GM12864 (cell line): ENCODE data around the gene TRPC5OS.

Experiments
- DNase-seq: peaks from one replicate; pipeline ENCODE4 v3.0.0-alpha.2; 2011; ENCODE audit warnings: low read depth
- H3K4me3 ChIP-seq: 2 replicates; pipeline ENCODE4 v1.5.1; 2011; ENCODE audit warnings: mild to moderate bottlenecking, low read depth, low read length, control low read depth
- TF ChIP-seq, protein P1 (sequence below): IDR thresholded peaks from 2 replicates; pipeline ENCODE4 v1.5.1; 2011; ENCODE audit warnings: low read depth, mild to moderate bottlenecking, moderate library complexity, low read length, control low read depth, inconsistent platforms; ENCODE audit errors: missing control alignments

The TRPC5OS gene

DNA sequence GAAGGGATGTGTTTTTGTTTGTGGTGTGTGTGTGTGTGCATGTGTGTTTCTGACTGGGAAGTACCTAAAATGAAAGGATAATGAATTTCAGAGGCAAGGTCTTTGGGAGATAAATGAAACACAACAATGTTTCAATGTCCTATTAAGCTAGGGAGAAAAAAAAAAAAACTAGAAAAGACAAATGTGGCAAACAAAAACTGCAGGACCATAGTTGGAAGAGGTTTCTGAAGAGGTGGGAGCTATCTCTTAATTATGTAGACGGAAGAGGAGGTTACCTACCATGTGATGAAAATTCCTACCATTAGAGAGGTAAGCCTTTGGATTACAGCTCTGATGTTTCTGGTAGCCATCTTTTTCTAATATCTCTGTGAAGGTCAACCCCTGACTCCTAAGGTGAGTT is at the start of gene TRPC5OS:
TRPC5OS (plus strand) TSS at position 301 of the 400 bp plus-strand sequence. CDS start 25,669 bp downstream, outside the sequence.
- no peak within 1 kb of the TSS for H3K4me3 ChIP-seq
- TF ChIP-seq, protein P1, sequence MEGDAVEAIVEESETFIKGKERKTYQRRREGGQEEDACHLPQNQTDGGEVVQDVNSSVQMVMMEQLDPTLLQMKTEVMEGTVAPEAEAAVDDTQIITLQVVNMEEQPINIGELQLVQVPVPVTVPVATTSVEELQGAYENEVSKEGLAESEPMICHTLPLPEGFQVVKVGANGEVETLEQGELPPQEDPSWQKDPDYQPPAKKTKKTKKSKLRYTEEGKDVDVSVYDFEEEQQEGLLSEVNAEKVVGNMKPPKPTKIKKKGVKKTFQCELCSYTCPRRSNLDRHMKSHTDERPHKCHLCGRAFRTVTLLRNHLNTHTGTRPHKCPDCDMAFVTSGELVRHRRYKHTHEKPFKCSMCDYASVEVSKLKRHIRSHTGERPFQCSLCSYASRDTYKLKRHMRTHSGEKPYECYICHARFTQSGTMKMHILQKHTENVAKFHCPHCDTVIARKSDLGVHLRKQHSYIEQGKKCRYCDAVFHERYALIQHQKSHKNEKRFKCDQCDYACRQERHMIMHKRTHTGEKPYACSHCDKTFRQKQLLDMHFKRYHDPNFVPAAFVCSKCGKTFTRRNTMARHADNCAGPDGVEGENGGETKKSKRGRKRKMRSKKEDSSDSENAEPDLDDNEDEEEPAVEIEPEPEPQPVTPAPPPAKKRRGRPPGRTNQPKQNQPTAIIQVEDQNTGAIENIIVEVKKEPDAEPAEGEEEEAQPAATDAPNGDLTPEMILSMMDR, result no peak
- no peak for DNase-seq

DNA sequence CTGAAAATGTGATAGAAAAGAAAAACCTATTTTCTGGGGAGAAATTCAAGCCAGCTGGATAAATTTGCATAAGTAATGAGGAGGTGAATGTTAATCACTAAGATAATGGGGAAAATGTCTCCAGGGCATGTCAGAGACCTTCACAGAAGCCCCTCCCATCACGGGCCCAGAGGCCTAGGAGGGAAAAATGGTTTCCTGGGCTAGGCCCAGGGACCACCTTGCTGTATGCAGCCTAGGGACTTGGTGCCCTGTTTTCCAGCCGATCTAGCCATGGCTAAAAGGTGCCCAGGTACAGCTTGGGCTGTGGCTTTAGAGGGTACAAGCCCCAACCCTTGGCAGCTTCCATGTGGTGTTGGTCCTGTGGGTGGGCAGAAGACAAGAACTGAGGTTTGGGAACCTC is 46.6 kb upstream of the TRPC5OS start:
- no peak overlapping the region for H3K4me3 ChIP-seq
- TF ChIP-seq, protein P1, result no peak
- DNase-seq, result no peak

DNA sequence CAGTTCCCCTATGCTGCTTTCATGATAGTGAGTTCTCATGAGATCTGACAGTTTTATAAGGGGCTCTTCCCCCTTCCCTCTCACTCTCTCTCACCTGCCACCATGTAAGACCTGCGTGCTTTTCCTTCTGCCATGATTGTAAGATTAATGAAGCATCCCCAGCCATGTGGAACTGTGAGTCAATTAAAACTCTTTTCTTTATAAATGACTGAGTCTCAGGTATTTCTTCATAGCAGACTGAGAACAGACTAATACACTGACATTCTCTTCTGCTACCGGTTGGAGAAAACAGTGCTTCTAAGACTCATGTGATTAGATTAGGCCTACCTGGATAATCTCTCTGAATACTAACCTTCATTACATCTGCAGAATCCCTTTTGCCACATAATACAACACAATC is 45.4 kb upstream of the TRPC5OS start:
- DNase-seq, result no peak
- TF ChIP-seq, protein P1, result no peak
- no peak overlapping the region for H3K4me3 ChIP-seq

DNA sequence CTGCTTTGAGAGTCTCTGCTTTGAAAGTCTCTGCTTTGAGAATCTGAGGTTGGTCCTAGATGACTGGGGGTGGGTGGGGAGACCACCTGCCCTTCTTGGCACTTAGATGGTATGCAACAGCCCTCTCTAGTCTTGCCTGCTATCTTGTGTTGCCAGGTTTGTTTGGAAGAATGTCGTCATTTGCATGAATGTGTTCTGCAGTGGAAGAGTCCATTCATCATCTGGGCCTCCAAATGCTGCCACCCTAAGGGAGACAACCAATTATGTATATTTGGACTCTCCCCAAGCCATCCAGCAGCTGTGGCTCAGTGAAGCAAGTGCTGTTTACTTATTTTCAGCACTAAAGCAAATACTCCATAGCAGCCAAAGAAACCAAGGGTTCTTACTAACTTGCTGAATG is 44.6 kb upstream of the TRPC5OS start:
- no peak for DNase-seq
- TF ChIP-seq, protein P1, result no peak
- H3K4me3 ChIP-seq, result no peak overlapping the region

DNA sequence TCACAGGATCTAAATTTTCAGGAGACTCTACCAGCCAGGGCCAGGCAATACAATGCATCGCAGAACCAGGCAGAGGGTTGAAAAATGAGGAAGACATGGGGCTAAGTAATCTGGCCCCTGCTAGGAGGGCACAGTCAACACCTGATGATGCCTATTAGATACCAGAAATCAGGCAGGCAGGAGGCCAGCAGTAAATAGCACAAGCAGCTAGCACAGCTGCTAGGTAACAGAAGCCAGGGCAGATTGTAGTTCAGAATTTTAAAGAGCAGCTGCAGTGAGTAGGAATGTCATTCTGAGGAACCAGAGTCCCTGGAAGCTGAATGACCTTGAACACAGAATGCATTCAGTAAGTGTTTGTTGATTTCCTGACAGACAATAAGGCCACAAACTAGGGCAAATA is 38.8 kb upstream of the TRPC5OS start:
- DNase-seq, result no peak
- TF ChIP-seq, protein P1, result no peak
- H3K4me3 ChIP-seq, result no peak overlapping the region

DNA sequence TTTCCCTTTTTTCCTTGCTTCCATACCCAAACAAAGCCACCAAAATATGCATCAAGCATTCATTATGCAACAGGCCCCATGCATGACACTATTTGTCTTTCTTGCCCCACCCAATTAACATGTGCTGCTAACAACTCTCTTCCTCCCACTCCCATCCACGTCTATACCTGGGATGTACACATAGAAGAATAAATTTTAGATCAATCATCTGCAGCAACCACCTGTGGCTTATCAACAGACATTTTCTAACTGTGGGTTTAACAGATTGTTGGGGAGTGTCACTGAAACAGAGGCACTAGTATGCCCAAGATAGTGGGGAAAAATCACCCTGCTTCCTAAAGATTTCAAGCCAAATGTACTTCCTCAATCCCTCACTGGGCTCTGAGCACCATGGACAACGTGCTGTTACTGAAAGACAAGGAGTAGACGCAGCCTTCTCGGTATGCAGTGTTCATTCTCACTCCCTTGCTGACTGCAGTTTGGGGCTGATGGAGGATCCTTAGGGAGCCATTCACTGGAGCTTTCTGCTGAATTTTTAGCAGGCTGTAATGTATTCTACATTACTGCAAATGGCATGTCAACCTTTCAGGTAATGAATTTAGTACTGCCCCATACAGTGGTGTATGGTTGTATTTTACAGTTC is 28.4 kb upstream of the TRPC5OS start:
- TF ChIP-seq, protein P1, result no peak
- no peak overlapping the region for H3K4me3 ChIP-seq
- DNase-seq, result no peak

DNA sequence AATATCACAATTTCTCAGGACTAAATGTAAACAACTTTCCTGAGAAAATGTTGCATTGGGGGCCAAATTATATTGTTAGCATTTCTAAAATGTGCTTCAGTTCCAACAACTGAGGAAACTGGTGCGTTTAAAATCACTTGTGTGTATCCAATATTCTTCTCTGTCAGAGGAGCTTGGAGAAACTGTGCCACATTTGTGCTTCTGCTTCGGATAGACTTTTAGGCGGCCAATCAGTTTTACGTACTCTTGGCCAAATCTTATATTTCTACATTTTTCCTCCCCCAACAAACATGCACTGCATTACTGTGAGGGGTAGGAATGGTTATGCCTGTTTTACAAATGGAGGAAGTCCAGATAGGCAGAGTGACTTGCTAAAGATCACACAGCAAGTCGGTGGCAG is 27.4 kb upstream of the TRPC5OS start:
- TF ChIP-seq, protein P1, result no peak
- DNase-seq, result no peak
- no peak overlapping the region for H3K4me3 ChIP-seq
